IPS-18c (cell line): Measurements from ENCODE around the gene EYS.
"Not testable (repeated sequence)": the region's sequence is repeated elsewhere in the genome, so short reads cannot be mapped to it uniquely, and the experiment has no call there.

Experiments used
- H3K4me3 ChIP-seq: 2 replicates; pipeline ENCODE4 v1.7.0; 2013; ENCODE audit warnings: low read depth, mild to moderate bottlenecking, low read length, moderate library complexity; ENCODE audit not compliant: insufficient read depth
- H3K9me3 ChIP-seq: one replicate; pipeline ENCODE4 v1.6.1; 2013; ENCODE audit warnings: mild to moderate bottlenecking, low read length, moderate library complexity; ENCODE audit not compliant: control insufficient read depth, insufficient read depth

Gene EYS

GRCh38 chr6:65098349-65098748 lies 608.7 kb downstream of the EYS start:
- Histone ChIP-seq H3K4me3 (no peak overlapping the region), H3K9me3 (no peaks in the 10 kb centered on the region)

GRCh38 chr6:65091561-65091960 lies 615.5 kb downstream of the EYS start:
- no peak overlapping the region for H3K4me3 ChIP-seq
- peaks cover 6% of the 10 kb centered on the region for H3K9me3 ChIP-seq

GRCh38 chr6:65088575-65088974 lies 618.5 kb downstream of the EYS start:
- Histone ChIP-seq H3K9me3 (peaks cover 6% of the 10 kb centered on the region), H3K4me3 (no peak overlapping the region)

GRCh38 chr6:65081756-65082155 lies 625.3 kb downstream of the EYS start:
- Histone ChIP-seq H3K9me3 (no peaks in the 10 kb centered on the region), H3K4me3 (no peak overlapping the region)

- Histone ChIP-seq H3K9me3 (no peaks in the 10 kb centered on the region), H3K4me3 (no peak overlapping the region)
Observed at GRCh38 chr6:65075705-65076230, 631.3 kb downstream of the EYS start.

- no peaks in the 10 kb centered on the region for H3K9me3 ChIP-seq
- H3K4me3 ChIP-seq: no peak overlapping the region
Observed at GRCh38 chr6:65072500-65072899, 634.5 kb downstream of the EYS start.

- no peaks in the 10 kb centered on the region for H3K9me3 ChIP-seq
- no peak overlapping the region for H3K4me3 ChIP-seq
Observed at GRCh38 chr6:65071480-65071879, 635.5 kb downstream of the EYS start.

GRCh38 chr6:65064844-65065243 lies 642.2 kb downstream of the EYS start:
- Histone ChIP-seq H3K4me3 (no peak overlapping the region), H3K9me3 (no peaks in the 10 kb centered on the region)

GRCh38 chr6:65059568-65059967 lies 647.5 kb downstream of the EYS start:
- Histone ChIP-seq H3K9me3 (no peaks in the 10 kb centered on the region), H3K4me3 (no peak overlapping the region)

GRCh38 chr6:65055545-65055944 lies 651.5 kb downstream of the EYS start:
- H3K4me3 ChIP-seq: no peak overlapping the region

GRCh38 chr6:65052626-65053025 lies 654.4 kb downstream of the EYS start:
- H3K9me3 ChIP-seq: no peaks in the 10 kb centered on the region
- H3K4me3 ChIP-seq: no peak overlapping the region

More at GRCh38 chr6:65055545-65055944, 651.5 kb downstream of the EYS start:
- H3K9me3 ChIP-seq: no peaks in the 10 kb centered on the region

- no peak overlapping the region for H3K4me3 ChIP-seq
Observed at GRCh38 chr6:65045801-65046200, 661.2 kb downstream of the EYS start.

GRCh38 chr6:65014006-65014405 lies 693.0 kb downstream of the EYS start:
- no peak overlapping the region for H3K4me3 ChIP-seq
- H3K9me3 ChIP-seq: no peaks in the 10 kb centered on the region

More at GRCh38 chr6:65045801-65046200, 661.2 kb downstream of the EYS start:
- H3K9me3 ChIP-seq: no peaks in the 10 kb centered on the region

GRCh38 chr6:65006788-65007187 lies 700.2 kb downstream of the EYS start:
- no peaks in the 10 kb centered on the region for H3K9me3 ChIP-seq
- H3K4me3 ChIP-seq: no peak overlapping the region

GRCh38 chr6:65004283-65004682 lies 702.7 kb downstream of the EYS start:
- no peak overlapping the region for H3K4me3 ChIP-seq
- no peaks in the 10 kb centered on the region for H3K9me3 ChIP-seq

- H3K4me3 ChIP-seq, H3K9me3 ChIP-seq: not testable (repeated sequence)
Observed at GRCh38 chr6:65002882-65003281, 704.1 kb downstream of the EYS start.

- no peak overlapping the region for H3K4me3 ChIP-seq
- no peaks in the 10 kb centered on the region for H3K9me3 ChIP-seq
Observed at GRCh38 chr6:65000815-65001214, 706.2 kb downstream of the EYS start.

GRCh38 chr6:64998204-64998603 lies 708.8 kb downstream of the EYS start:
- H3K9me3 ChIP-seq: no peaks in the 10 kb centered on the region
- no peak overlapping the region for H3K4me3 ChIP-seq

- Histone ChIP-seq H3K4me3 (no peak overlapping the region), H3K9me3 (no peaks in the 10 kb centered on the region)
Observed at GRCh38 chr6:64996301-64996700, 710.7 kb downstream of the EYS start.
